GM12878 (cell line): ENCODE results near the gene TMEM132D.

Source experiments
- BHLHE40 ChIP-seq, 2 experiments: fragments of 450-650 bp in 1 of 2; IDR thresholded peaks; 2 replicates each; pipeline ENCODE4 v1.6.1; 2011 to 2017; ENCODE audit warnings: low read depth in 2 of 2, borderline replicate concordance in 1 of 2, improper control_type of control experiment in 1 of 2, low read length in 1 of 2, mild to moderate bottlenecking in 1 of 2
- EGR1 ChIP-seq, 2 experiments: IDR thresholded peaks; 1 replicate in 1 of 2; 2 replicates in 1 of 2; pipeline ENCODE4 v1.6.1; 2011 to 2012; ENCODE audit warnings: low read depth in 2 of 2, low read length in 2 of 2, borderline replicate concordance in 1 of 2, mild to moderate bottlenecking in 1 of 2, moderate library complexity in 1 of 2
- TF ChIP-seq, protein P1 (sequence below), 3 experiments: IDR thresholded peaks in 2 of 3; conservative IDR thresholded peaks in 1 of 3; 2 replicates each; pipeline ENCODE4 v1.5.1; 2011; ENCODE audit warnings: low read depth in 3 of 3, low read length in 3 of 3, mild to moderate bottlenecking in 3 of 3, control low read depth in 2 of 3, moderate library complexity in 2 of 3, inconsistent platforms in 1 of 3, mixed read lengths in 1 of 3; ENCODE audit not compliant: control insufficient read depth in 2 of 3, insufficient read depth in 1 of 3; ENCODE audit errors: extremely low read depth in 1 of 3

DNA sequence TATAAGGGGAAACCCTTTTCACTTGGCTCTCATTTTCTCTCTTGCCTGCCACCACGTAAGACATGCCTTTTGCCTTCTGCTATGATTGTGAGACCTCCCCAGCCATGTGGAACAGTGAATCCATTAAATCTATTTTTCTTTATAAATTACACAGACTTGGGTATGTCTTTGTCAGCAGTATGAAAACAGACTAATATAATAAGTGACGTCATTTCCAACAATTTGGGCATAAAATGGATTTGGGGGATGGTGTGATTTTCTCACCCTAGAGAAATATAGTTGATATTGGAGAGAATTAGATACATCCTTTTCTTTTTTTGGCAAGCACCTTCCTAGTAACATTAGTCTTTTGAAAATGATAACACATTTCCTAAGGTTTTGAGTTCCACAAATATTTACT is 490.5 kb downstream of the TMEM132D start:
- TF ChIP-seq, protein P1, sequence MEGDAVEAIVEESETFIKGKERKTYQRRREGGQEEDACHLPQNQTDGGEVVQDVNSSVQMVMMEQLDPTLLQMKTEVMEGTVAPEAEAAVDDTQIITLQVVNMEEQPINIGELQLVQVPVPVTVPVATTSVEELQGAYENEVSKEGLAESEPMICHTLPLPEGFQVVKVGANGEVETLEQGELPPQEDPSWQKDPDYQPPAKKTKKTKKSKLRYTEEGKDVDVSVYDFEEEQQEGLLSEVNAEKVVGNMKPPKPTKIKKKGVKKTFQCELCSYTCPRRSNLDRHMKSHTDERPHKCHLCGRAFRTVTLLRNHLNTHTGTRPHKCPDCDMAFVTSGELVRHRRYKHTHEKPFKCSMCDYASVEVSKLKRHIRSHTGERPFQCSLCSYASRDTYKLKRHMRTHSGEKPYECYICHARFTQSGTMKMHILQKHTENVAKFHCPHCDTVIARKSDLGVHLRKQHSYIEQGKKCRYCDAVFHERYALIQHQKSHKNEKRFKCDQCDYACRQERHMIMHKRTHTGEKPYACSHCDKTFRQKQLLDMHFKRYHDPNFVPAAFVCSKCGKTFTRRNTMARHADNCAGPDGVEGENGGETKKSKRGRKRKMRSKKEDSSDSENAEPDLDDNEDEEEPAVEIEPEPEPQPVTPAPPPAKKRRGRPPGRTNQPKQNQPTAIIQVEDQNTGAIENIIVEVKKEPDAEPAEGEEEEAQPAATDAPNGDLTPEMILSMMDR (IDR thresholded peaks at IDR 0.05 in 2 of 3, conservative IDR thresholded peaks at IDR 0.05 in 1 of 3; ENCODE audit: control insufficient read depth in 2 of 3, extremely low read depth in 1 of 3, insufficient read depth in 1 of 3, low read depth in 3 of 3, low read length in 3 of 3): no peak
- no peak for TF ChIP-seq BHLHE40 (IDR thresholded peaks at IDR 0.05; ENCODE audit: borderline replicate concordance in 1 of 2, low read depth in 2 of 2, low read length in 1 of 2)
- TF ChIP-seq EGR1 (IDR thresholded peaks at IDR 0.05; ENCODE audit: borderline replicate concordance in 1 of 2, low read depth in 2 of 2, low read length in 2 of 2): no peak
